NCI-H2029 treated with DMSO at 0.1 percent for 48 hours (cell line): ENCODE results near the gene UNC80.

Experiments used
- DNase-seq: peaks from one replicate; lab custom pipeline; 2025; lab: John Stamatoyannopoulos, UW

UNC80 gene

GRCh38 chr2:210027608-210028007, 256.0 kb downstream of the UNC80 start:
- DNase-seq, result peak; percentile 46

- peak; percentile 73 for DNase-seq
These were observed 256.5 kb downstream of the UNC80 start for GRCh38 chr2:210028178-210028577.

GRCh38 chr2:210034087-210034683, 262.6 kb downstream of the UNC80 start:
- DNase-seq, result no peak

- DNase-seq, result no peak
These were observed 264.0 kb downstream of the UNC80 start for GRCh38 chr2:210035679-210036078.

GRCh38 chr2:210038078-210038477, 266.4 kb downstream of the UNC80 start:
- DNase-seq, result no peak

GRCh38 chr2:210046851-210047500, 275.3 kb downstream of the UNC80 start:
- no peak for DNase-seq
